Activated T-cell treated with anti-CD3 and anti-CD28 coated beads for 1 hour (primary cell): ENCODE data around the gene PITPNB.

Experiments used
- DNase-seq: peaks from one replicate; pipeline ENCODE4 v3.0.0-alpha.2; 2020; ENCODE audit warnings: low read depth

Gene PITPNB

GRCh38 chr22:27879923-27880322 lies 39.1 kb downstream of the PITPNB start:
- no peak for DNase-seq

DNA sequence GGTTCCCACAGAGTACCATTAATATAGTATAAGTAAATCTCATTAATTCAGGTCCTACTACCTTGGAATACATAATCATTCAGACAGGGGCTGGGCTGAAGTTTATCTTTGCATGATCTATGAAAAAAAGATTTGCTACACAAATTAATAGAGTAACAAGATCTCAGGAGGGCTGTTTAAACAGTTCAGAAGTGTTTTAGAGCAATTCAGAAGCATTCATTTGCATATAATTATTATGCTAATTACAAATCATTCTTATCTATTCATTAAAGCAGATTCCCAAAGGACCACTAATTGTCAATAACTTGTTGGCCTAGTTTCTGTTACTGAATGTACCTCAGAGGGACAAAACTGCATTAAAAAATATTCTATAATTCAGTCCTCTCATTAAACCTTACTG lies 40.5 kb downstream of the PITPNB start:
- no peak for DNase-seq

DNA sequence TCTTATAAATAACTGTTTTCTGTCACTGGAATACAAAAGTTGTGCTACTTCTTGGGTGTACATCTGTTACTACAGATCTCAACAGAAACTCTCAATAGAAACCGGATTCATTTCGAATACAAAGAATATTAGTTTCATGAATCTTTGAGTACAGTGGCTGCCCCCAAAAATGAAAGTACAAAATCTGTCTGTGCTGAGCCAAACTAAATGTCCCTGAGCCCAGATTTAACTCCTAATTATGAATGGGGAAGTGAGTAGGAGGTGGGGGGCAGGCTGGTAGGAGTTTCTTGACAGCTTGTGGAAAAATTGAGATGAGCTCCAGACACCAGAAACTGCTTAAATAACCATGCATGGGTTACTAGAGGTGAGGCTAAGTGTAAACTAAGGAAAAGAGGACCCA lies 41.6 kb downstream of the PITPNB start:
- no peak for DNase-seq

GRCh38 chr22:27876684-27877083 lies 42.4 kb downstream of the PITPNB start:
- DNase-seq = no peak

- no peak for DNase-seq
Observed at GRCh38 chr22:27875951-27876350, 43.1 kb downstream of the PITPNB start.

GRCh38 chr22:27874764-27875163 lies 44.3 kb downstream of the PITPNB start:
- DNase-seq = no peak

GRCh38 chr22:27874185-27874584 lies 44.9 kb downstream of the PITPNB start:
- no peak for DNase-seq

- DNase-seq = no peak
Observed at GRCh38 chr22:27873472-27873871, 45.6 kb downstream of the PITPNB start.

DNA sequence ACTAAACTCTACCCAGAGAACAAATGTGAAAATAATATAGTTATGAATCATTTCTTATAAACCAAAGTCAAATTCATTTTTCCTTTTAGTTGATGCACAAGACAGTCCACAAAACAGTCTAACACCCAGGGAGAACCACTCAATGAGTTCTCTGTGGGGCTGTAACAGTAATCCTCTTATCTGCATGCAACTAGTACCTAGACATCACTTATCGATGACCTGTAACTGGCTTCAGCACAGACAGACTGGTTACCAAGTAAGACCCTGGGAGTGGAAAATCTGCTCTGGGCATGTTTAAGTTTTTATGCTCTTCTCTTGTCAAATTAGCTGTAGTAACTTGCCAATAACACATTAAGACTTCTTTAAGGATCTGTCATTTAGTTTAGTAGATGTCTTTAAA lies 46.6 kb downstream of the PITPNB start:
- DNase-seq = no peak

DNA sequence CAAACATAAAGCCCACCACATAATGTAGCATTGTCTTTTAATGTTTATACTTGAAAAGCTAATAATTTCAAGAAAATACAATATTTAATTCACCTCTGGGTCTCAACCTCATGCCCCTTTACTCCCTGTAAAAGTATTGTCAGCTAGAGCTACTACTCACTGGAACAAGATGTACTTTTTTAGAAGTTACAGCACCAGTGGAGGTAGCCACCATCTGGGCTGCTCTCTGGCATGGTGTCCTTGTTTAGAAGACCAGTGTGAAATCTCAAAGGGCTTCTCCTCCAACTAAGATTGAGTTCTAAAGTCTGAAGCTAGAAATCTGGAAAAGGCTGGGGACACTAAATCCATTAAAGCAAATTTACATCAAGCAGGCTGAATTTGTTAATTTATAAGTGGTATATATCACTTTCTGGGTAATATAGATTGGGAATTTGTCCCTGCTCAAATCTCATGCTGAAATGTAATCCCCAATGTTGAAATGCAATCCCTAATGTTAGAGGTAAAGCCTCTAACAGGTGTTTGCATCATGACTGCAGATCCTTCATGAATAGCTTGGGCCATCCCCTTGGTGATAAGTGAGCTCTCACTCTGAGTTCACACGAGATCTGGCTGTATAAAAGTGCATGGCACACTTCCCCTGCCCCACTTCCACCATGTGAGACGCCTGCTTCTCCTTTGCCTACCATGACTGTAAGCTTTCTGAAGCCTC lies 47.6 kb downstream of the PITPNB start:
- no peak for DNase-seq

DNA sequence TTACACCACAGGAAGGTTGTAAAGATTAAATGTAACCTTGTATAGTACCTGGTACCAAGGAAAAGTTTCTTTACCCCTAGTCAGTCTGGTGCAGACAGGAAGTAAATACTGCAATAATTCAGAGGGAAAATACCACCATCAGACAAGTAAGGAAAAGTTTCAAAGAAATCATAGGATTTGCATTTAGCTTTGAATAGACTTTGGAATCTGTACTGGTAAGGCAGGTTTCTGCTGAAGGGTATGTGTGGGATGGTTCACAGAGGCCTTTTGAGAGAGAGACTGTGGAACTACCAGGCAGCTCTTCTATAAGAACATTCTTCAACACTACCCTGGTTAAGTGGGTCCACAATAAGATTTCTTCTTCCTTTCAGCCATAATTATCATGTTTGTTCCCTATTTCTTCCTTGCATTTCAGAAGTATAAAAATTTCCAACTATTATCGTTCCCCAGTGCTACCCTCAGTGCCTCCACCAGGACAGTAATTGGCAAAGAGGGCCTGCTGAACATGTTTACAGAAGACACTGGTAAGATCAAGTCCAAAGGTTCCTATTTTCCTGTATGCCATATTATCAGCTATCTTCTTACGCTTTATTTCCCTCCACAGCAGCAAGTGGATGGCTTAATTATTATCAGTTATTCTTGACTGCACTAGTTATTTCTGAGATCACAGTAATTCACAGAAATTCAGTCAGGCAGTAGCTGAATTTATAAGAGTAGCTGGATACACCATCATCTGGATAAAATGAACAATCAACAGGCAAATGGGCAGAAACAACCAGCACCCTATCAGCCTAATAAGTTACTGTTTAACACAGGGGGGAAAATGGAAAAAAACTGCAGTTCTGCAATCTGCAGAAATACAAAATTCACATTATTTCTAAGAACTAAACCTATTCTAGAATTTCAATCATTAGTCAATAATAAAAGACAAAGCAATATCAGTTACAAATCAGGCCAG lies 48.5 kb downstream of the PITPNB start:
- no peak for DNase-seq

- no peak for DNase-seq
Observed at GRCh38 chr22:27868732-27869282, 50.2 kb downstream of the PITPNB start.

- DNase-seq = no peak
Observed at GRCh38 chr22:27867953-27868731, 50.9 kb downstream of the PITPNB start.

- no peak for DNase-seq
Observed at GRCh38 chr22:27867085-27867952, 51.7 kb downstream of the PITPNB start.

GRCh38 chr22:27866135-27867084 lies 52.6 kb downstream of the PITPNB start:
- DNase-seq = no peak

DNA sequence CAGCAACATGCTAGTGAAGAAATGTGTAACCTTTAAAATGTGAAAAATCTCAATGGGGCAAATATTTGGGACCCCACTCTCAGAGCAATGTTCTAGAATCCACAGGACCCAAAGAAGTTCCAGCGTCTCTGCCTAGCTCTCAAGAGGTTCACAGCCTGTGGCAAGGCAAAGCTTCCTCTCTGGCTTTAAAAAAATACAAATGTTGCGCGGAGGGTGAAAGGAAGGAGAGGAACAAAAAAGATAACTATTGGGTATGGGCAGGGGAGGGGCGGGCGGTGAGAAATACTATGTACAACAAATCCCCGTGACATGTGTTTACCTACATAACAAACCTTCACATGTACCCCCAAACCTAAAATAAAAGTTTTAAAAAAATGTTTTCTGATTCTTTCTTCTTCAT lies 53.6 kb downstream of the PITPNB start:
- DNase-seq = no peak

DNA sequence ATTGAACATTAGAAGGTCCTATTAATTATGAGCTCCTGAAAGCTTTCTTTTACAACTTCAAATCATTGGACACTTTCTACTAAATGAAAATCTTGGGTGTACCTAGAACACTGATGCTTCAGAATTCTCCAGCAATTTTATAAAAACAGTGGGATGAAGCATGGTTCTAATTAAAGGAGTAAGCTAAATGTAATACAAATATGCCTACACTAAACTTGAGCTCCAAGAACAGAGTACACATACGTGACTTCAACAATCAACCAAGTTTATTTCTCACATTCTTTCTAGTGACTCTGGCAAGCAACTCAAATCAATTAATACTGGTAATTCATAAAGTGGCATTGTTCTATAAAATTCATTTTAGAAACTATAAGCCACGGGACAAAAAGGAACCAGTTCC lies 55.5 kb downstream of the PITPNB start:
- no peak for DNase-seq

DNA sequence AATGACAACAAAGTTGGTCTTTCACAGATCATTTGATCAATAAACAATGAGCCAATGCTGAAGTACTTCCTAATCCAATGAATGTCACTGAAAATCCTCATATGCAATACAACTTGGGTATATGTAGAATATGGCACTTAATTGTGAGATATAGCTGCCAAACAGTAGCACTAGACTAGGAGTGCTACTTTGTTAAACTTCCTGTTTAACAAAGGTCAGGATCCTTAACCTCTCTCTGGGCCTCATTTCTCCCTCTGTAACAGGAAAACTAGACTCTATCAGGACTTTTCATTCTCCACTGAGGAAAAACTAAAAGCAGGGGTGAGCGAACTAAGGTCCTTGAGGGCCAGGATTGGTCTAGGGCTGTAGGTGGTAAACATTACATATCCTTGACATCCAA lies 56.1 kb downstream of the PITPNB start:
- no peak for DNase-seq

DNA sequence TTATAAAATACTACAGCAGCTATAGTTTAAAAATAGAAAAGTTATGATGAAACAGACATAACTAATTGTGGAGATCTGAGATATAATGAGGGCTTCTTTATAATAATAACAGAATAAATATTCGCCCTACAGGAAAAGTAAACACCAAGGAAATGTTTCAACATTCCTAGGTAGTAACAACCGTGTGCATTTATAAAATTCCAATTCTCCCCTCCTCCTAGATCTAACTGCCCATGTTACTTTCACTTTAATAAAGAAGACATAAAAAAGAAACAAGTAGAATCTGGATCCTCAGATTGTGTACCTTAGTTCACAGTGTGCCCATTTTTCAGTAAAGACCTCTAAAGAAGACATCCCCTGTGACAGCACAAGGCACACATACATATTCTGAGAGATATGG lies 59.7 kb downstream of the PITPNB start:
- DNase-seq = no peak

- DNase-seq = no peak
Observed at GRCh38 chr22:27858626-27859025, 60.4 kb downstream of the PITPNB start.
